ENCODE data around the gene LBHD2. TPM values are rescaled to one million over a fixed set of nuclear protein-coding genes. Genes with fewer than 3 reads are reported as not detected.

The LBHD2 gene
- total and polyA plus RNA-seq, 2 of the 13 experiments (the other 11 are each of a cell fraction or from before 2014, with no cell fraction given) = 0.67 to 1.00 TPM

GRCh38 chr14:103103461-103104388 is 19.7 kb downstream of the LBHD2 start (continued):
- TF ChIP-seq FOXM1 (CRISPR knock-in tag; IDR thresholded peaks at IDR 0.05) (no peak), RERE (CRISPR knock-in tag; IDR thresholded peaks at IDR 0.05; ENCODE audit: low read depth) (0 out of 2 replicates have a peak, but pooled peaks have one; percentile 18), ZNF382 (CRISPR knock-in tag; IDR thresholded peaks at IDR 0.05; ENCODE audit: borderline replicate concordance) (no peak), SIX4 (CRISPR knock-in tag; IDR thresholded peaks at IDR 0.05) (no peak), FOXK2 (IDR thresholded peaks at IDR 0.05) (peak; percentile 52; the same call in 1 of the 2 replicates), ZNF121 (CRISPR knock-in tag; IDR thresholded peaks at IDR 0.05) (peak; percentile 90), ZNF281 (CRISPR knock-in tag; IDR thresholded peaks at IDR 0.05; ENCODE audit: borderline replicate concordance) (peak; percentile 10; the same call in 1 of the 2 replicates), ZKSCAN5 (CRISPR knock-in tag; IDR thresholded peaks at IDR 0.05) (no peak), FOXC1 (CRISPR knock-in tag; IDR thresholded peaks at IDR 0.05; ENCODE audit: borderline replicate concordance) (peak; percentile 89), ZNF543 (CRISPR knock-in tag; IDR thresholded peaks at IDR 0.05) (peak; percentile 68; the same call in 1 of the 2 replicates), ZEB1 (IDR thresholded peaks at IDR 0.05; ENCODE audit: insufficient replicate concordance, low read depth) (peak; percentile 49), THAP7 (CRISPR knock-in tag; IDR thresholded peaks at IDR 0.05) (peak; percentile 89), HDAC1 (CRISPR knock-in tag; IDR thresholded peaks at IDR 0.05) (peak; percentile 90)
- TF ChIP-seq, protein P1, sequence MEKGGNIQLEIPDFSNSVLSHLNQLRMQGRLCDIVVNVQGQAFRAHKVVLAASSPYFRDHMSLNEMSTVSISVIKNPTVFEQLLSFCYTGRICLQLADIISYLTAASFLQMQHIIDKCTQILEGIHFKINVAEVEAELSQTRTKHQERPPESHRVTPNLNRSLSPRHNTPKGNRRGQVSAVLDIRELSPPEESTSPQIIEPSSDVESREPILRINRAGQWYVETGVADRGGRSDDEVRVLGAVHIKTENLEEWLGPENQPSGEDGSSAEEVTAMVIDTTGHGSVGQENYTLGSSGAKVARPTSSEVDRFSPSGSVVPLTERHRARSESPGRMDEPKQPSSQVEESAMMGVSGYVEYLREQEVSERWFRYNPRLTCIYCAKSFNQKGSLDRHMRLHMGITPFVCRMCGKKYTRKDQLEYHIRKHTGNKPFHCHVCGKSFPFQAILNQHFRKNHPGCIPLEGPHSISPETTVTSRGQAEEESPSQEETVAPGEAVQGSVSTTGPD (CRISPR knock-in tag; IDR thresholded peaks at IDR 0.05) = 0 out of 2 replicates have a peak, but pooled peaks have one; percentile 23
- TF ChIP-seq, protein P2, sequence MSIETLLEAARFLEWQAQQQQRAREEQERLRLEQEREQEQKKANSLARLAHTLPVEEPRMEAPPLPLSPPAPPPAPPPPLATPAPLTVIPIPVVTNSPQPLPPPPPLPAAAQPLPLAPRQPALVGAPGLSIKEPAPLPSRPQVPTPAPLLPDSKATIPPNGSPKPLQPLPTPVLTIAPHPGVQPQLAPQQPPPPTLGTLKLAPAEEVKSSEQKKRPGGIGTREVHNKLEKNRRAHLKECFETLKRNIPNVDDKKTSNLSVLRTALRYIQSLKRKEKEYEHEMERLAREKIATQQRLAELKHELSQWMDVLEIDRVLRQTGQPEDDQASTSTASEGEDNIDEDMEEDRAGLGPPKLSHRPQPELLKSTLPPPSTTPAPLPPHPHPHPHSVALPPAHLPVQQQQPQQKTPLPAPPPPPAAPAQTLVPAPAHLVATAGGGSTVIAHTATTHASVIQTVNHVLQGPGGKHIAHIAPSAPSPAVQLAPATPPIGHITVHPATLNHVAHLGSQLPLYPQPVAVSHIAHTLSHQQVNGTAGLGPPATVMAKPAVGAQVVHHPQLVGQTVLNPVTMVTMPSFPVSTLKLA (IDR thresholded peaks at IDR 0.05) = peak; percentile 86
- TF ChIP-seq, protein P3, sequence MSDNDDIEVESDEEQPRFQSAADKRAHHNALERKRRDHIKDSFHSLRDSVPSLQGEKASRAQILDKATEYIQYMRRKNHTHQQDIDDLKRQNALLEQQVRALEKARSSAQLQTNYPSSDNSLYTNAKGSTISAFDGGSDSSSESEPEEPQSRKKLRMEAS (IDR thresholded peaks at IDR 0.05) = peak; percentile 83
